Measurements from ENCODE around the gene KIF4A.

- TF ChIP-seq RAD21 (IDR thresholded peaks at IDR 0.05; ENCODE audit: low read length), result no peak
- no peak for TF ChIP-seq CTCF (conservative IDR thresholded peaks at IDR 0.05; ENCODE audit: low read depth, low read length)
- TF ChIP-seq POLR2A (IDR thresholded peaks at IDR 0.05; ENCODE audit: low read depth, low read length), result no peak
- no peak for TF ChIP-seq SMC3 (IDR thresholded peaks at IDR 0.05; ENCODE audit: low read depth, low read length)
- TF ChIP-seq RFX5 (IDR thresholded peaks at IDR 0.05; ENCODE audit: low read depth, low read length), result no peak
- no peak for TF ChIP-seq RCOR1 (IDR thresholded peaks at IDR 0.05; ENCODE audit: insufficient replicate concordance, low read length)
- TF ChIP-seq FOS (IDR thresholded peaks at IDR 0.05; ENCODE audit: low read depth, low read length), result no peak
- TF ChIP-seq CEBPB (IDR thresholded peaks at IDR 0.05; ENCODE audit: low read depth, low read length), result no peak
- TF ChIP-seq MAFK (IDR thresholded peaks at IDR 0.05; ENCODE audit: low read depth, low read length), result no peak
- TF ChIP-seq BHLHE40 (IDR thresholded peaks at IDR 0.05; ENCODE audit: low read depth, low read length), result no peak
- no peak for TF ChIP-seq USF2 (IDR thresholded peaks at IDR 0.05; ENCODE audit: low read depth, low read length)
- TF ChIP-seq NFE2L2 (IDR thresholded peaks at IDR 0.05; ENCODE audit: low read depth, low read length), result no peak
- TF ChIP-seq ELK1 (IDR thresholded peaks at IDR 0.05; ENCODE audit: borderline replicate concordance, low read depth, low read length), result no peak
These were observed 48.4 kb upstream of the KIF4A start for GRCh38 chrX:70241501-70241900.
